NCI-H526 (cell line): ENCODE results near the gene KCND2.

Source experiments
- DNase-seq, 2 experiments: peaks; one replicate each; lab custom pipeline; 2025; lab: John Stamatoyannopoulos, UW

KCND2 gene

DNA sequence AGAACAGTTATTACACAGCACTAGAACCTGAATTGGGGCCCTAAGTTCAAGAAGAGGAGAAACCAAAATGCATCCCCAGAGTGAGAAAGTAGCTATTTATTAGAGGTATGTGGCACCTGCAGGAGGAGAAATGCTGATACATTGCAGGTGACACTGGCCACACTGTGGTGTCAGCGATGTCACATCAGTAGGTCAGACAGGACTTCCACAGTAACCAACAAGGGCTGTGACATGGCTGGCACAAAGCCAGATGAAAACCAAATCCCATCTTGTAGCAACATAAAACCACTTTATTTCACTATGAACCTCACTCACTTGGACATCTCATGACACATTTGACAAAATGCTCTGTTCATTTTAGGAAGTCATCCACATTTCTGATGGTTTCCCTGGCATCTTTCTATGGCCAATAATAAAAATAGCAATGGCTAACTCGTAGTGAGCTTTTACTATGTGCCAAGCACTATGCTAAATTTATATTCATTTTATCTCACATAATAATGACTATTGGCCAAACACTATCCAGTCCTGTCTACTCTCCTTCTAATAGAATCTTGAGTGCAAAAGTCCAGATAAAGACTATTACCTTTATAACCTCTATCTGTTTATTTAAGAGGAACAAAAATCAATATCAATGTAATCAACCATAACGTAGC lies 430.7 kb downstream of the KCND2 start:
- no peak for DNase-seq

GRCh38 chr7:120709252-120709971 lies 436.4 kb downstream of the KCND2 start:
- no peak for DNase-seq

GRCh38 chr7:120709972-120710320 lies 437.0 kb downstream of the KCND2 start:
- peak in 1 of 2 experiments; percentile 8 for DNase-seq

GRCh38 chr7:120714945-120715344 lies 442.0 kb downstream of the KCND2 start:
- no peak for DNase-seq

- no peak for DNase-seq
Observed at GRCh38 chr7:120716307-120716706, 443.3 kb downstream of the KCND2 start.

DNA sequence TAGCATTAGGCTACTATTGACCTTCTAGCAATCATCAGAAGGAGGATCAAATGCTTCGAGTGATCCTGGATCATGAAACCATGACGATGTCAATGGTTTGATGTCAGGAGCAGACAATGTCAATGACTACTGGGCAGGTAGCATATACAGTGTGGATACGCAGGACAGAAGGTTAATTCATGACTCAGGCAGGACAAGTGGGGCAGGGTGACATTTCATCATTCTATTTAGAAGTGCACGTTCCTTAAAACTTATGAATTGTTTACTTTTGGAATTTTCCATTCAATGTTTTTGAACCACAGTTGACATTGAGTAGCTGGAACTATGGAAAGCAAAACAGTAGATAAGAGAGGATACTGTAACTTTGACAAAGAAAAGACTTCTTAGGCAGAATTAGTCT lies 444.2 kb downstream of the KCND2 start:
- DNase-seq, result no peak

- DNase-seq, result no peak
Observed at GRCh38 chr7:120718361-120718760, 445.4 kb downstream of the KCND2 start.

GRCh38 chr7:120720317-120720716 lies 447.3 kb downstream of the KCND2 start:
- no peak for DNase-seq

GRCh38 chr7:120723465-120724385 lies 450.8 kb downstream of the KCND2 start:
- no peak for DNase-seq

GRCh38 chr7:120724448-120724847 lies 451.5 kb downstream of the KCND2 start:
- DNase-seq, result no peak

GRCh38 chr7:120724955-120725354 lies 452.0 kb downstream of the KCND2 start:
- DNase-seq, result no peak

- DNase-seq, result peak; percentile 21 to 79
Observed at GRCh38 chr7:120725376-120726039, 452.5 kb downstream of the KCND2 start.

GRCh38 chr7:120729245-120729644 lies 456.3 kb downstream of the KCND2 start:
- no peak for DNase-seq

DNA sequence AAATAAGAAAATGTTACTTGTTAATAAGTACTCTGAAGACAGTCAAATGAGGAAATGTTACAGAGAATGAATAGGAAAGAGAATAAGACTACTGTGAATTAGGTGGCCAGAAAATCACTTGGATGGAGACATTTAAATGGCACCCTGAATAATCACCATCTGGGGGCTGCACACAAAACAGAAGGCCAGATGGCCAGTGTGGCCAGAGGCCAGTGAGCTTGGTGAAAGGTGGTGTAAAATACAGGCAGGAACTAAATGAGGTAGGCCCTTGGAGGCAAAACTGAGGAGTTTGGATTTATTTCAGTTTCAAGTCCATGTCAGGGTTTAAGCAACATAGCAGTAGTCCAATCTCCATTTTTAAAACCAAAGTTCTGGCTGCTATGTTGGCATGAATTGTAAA lies 458.3 kb downstream of the KCND2 start:
- no peak for DNase-seq

DNA sequence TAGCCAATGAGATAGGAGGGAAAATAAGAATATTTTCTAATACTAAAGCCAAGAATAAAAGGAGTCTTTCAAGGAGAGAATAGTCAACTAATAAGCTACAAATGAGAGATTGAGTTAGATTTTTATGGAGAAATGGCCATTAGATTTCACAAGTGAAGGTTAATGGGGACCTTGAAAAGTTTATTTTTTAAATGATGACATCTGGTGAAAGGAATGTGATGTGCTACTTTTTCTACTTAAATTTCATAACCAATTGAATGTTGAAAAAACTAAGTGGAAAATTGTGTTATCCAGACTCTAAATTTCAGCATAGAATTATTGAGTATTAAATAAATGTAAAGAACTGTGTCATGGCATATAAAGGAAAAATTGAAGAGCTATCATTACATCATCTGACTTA lies 459.3 kb downstream of the KCND2 start:
- DNase-seq, result no peak

GRCh38 chr7:120733143-120733542 lies 460.2 kb downstream of the KCND2 start:
- DNase-seq, result no peak

DNA sequence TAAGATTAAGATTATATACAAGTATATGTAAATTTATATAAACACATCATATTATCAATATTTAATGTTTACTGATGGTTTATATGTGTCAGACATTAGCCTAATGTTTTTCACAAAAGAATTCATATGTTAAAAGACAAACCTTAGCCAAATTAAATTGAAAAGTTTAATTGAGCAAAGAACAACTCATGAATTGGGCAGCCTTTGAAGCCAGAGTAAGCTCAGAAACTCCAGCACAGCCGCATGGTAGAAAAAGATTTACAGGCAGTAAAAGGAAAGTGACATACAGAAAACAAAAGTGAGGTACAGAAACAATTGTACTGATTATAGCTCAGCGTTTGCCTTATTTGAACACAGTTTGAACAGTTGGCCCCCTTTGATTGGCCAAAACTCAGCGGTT lies 460.9 kb downstream of the KCND2 start:
- DNase-seq, result no peak

DNA sequence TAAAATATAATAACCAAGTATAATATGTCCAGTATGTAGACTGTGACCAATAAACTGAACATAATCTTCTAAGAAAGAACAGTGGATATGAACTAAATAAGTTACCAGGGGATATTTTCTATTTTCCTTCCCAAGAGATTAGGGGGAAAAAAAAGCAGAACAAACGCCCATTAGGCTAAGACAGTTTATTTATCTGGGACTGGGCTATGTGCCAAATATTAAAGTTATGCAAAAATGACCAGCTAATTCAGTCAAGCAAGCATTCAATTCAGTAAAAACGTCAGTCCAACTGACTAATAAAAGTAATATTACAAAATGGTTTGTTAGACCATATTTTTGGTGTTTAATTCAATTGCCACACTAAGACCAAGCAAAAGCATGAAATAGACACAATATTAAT lies 462.8 kb downstream of the KCND2 start:
- no peak for DNase-seq

DNA sequence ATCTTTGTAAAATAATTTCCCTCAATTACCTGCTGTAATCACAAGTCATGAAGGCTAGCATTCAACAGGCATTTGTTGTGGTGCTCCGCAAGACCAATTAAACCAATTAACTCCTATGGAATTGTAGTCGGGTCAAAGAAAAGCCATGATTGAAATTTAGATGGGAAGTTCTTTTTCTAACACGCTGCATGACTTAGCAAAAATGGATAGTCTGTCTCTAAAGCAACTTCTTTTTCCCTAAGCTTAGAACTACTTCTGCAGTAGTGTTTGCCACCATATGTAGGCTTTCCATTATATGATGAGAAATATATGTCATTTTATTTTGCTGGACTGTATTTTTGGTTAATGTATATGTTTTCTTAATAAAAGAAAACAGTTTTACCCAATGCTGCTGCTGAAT lies 465.8 kb downstream of the KCND2 start:
- no peak for DNase-seq

DNA sequence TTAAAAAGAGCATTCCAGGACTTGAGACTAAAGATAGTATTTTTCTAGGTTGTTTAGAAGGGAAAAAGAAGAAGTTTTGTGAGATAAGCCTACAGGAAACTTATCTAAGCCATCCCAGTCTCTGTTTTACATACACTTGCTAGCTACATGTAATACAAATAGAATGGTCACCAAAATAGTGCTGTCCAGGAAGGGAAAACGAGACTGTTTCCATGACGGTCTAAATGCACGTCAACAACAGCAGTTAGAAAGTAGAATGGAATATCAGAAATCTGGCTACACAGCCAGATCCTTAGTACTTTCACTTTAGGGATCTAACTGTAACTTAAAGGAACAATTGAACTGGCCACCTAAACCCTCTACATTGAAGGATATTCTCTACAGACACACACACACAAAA lies 467.4 kb downstream of the KCND2 start:
- no peak for DNase-seq

- DNase-seq, result no peak
Observed at GRCh38 chr7:120741371-120742042, 468.5 kb downstream of the KCND2 start.

DNA sequence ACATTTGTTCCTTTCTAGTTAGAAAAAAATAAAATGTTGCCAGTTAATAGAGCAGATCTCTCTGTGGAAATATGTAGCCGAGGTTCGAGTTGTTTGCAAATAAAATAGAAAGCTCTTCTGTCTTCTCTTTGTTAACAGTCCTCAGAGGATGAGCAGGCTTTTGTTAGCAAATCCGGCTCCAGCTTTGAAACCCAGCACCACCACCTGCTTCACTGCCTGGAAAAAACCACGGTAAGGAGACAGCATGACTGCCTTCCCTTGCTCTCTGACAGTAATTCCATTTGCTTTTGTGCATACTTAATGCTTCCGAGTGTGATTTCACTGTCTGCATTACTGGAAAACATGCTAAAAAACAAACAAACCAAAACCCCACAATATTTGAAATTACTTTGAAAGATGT lies 469.4 kb downstream of the KCND2 start:
- peak in 1 of 2 experiments; percentile 52 for DNase-seq
